GM12878 (cell line): ENCODE results near the gene WDR13. TPM values are rescaled to one million over a fixed set of nuclear protein-coding genes. Genes with fewer than 3 reads are reported as not detected.

Source experiments
- BHLHE40 ChIP-seq, 2 experiments: fragments of 450-650 bp in 1 of 2; IDR thresholded peaks; 2 replicates each; pipeline ENCODE4 v1.6.1; 2011 to 2017; ENCODE audit warnings: low read depth in 2 of 2, borderline replicate concordance in 1 of 2, improper control_type of control experiment in 1 of 2, low read length in 1 of 2, mild to moderate bottlenecking in 1 of 2
- CBX3 ChIP-seq: fragments of 200-600 bp; sonication (generic); IDR thresholded peaks from 2 replicates; pipeline ENCODE4 v1.6.1; 2016; ENCODE audit warnings: low read depth, borderline replicate concordance
- CREM ChIP-seq: IDR thresholded peaks from 2 replicates; pipeline ENCODE4 v1.6.1; 2014; ENCODE audit warnings: antibody characterized with exemption, low read depth
- ELK1 ChIP-seq: IDR thresholded peaks from 2 replicates; pipeline ENCODE4 v1.6.1; 2012; ENCODE audit warnings: low read depth, low read length, improper control_type of control experiment
- ETV6 ChIP-seq, 2 experiments: fragments of 450-650 bp in 1 of 2; IDR thresholded peaks in 1 of 2; conservative IDR thresholded peaks in 1 of 2; 2 replicates each; pipeline ENCODE4 v1.6.1; 2014; ENCODE audit warnings: antibody characterized with exemption in 1 of 2, borderline replicate concordance in 1 of 2, low read depth in 1 of 2, mild to moderate bottlenecking in 1 of 2, moderate library complexity in 1 of 2
- EZH2 ChIP-seq: IDR thresholded peaks from 2 replicates; pipeline ENCODE4 v1.6.1; 2012; ENCODE audit warnings: low read depth, mild to moderate bottlenecking, control low read depth, inconsistent platforms, low read length, borderline replicate concordance; ENCODE audit not compliant: control insufficient read depth
- FOS ChIP-seq: IDR thresholded peaks from 3 replicates; pipeline ENCODE4 v1.6.1; 2011; ENCODE audit warnings: borderline replicate concordance; ENCODE audit not compliant: insufficient read length; ENCODE audit errors: extremely low read depth
- GABPA ChIP-seq: IDR thresholded peaks from 2 replicates; pipeline ENCODE4 v1.6.1; 2014; ENCODE audit warnings: antibody characterized with exemption, low read depth, mild to moderate bottlenecking, inconsistent platforms
- GATAD2B ChIP-seq: fragments of 450-650 bp; conservative IDR thresholded peaks from 2 replicates; pipeline ENCODE4 v1.6.1; 2017; ENCODE audit warnings: low read depth, mild to moderate bottlenecking, moderate library complexity
- IKZF2 ChIP-seq, 2 experiments: fragments of 450-650 bp; IDR thresholded peaks; 2 replicates each; pipeline ENCODE4 v1.6.1; 2017; ENCODE audit warnings: mild to moderate bottlenecking in 2 of 2, moderate library complexity in 2 of 2
- JUNB ChIP-seq: IDR thresholded peaks from 2 replicates; pipeline ENCODE4 v1.6.1; 2016; ENCODE audit warnings: antibody characterized with exemption, mild to moderate bottlenecking
- NR2F1 ChIP-seq: fragments of 450-650 bp; conservative IDR thresholded peaks from 2 replicates; pipeline ENCODE4 v1.6.1; 2017; ENCODE audit warnings: mild to moderate bottlenecking
- SMAD1 ChIP-seq: fragments of 450-650 bp; IDR thresholded peaks from 2 replicates; pipeline ENCODE4 v1.6.1; 2018; ENCODE audit warnings: mild to moderate bottlenecking, low read depth; ENCODE audit not compliant: partially characterized antibody
- STAT1 ChIP-seq: fragments of 450-650 bp; conservative IDR thresholded peaks from 2 replicates; pipeline ENCODE4 v1.6.1; 2014; ENCODE audit warnings: antibody characterized with exemption, mild to moderate bottlenecking
- TCF7 ChIP-seq: IDR thresholded peaks from 2 replicates; pipeline ENCODE4 v1.6.1; 2014; ENCODE audit warnings: antibody characterized with exemption, borderline replicate concordance
- ZNF24 ChIP-seq: fragments of 450-650 bp; IDR thresholded peaks from 2 replicates; pipeline ENCODE4 v1.6.1; 2017; ENCODE audit warnings: antibody characterized with exemption, mild to moderate bottlenecking
- ZNF687 ChIP-seq: fragments of 450-650 bp; IDR thresholded peaks from 2 replicates; pipeline ENCODE4 v1.6.1; 2017; ENCODE audit warnings: mild to moderate bottlenecking, moderate library complexity
- polyA plus RNA-seq, 11 experiments: library from polyadenylated mRNA; depleted of rRNA in 4 of 11; unstranded in 6 of 11; stranded (reverse) in 5 of 11; fragments of >200 nt; fragmentation: Nextera tagmentation in 4 of 11; fragmentation: Illumina TruSeq in 1 of 11; extraction: Ambion mirVana in 4 of 11; extraction: Trizol in 1 of 11; gene quantifications; 1 replicate in 1 of 11; 2 replicates in 10 of 11; pipeline versions ENCODE4 v1.2.1 to v1.2.3, GENCODE V29; 2011 to 2016; ENCODE audit warnings: inconsistent platforms in 2 of 11, missing spikeins in 2 of 11, low read depth in 1 of 11
- total RNA-seq, 4 experiments: library from RNA; depleted of rRNA in 3 of 4; stranded (reverse); fragments of >200 nt in 3 of 4; fragmentation: Illumina TruSeq in 1 of 4; extraction: Trizol in 1 of 4; gene quantifications; 2 replicates each; pipeline versions ENCODE4 v1.2.1 to v1.2.3, GENCODE V29; 2013 to 2021
- TF ChIP-seq, protein P1 (sequence below): fragments of 450-650 bp; formaldehyde crosslinking; IDR thresholded peaks from 2 replicates; pipeline ENCODE4 v1.4.0; 2020; ENCODE audit warnings: mild to moderate bottlenecking, moderate library complexity
- TF ChIP-seq, protein P2 (sequence below): IDR thresholded peaks from 2 replicates; pipeline ENCODE4 v1.6.1; 2011; ENCODE audit warnings: borderline replicate concordance, low read depth, mild to moderate bottlenecking, moderate library complexity, mixed read lengths, low read length; ENCODE audit not compliant: insufficient read depth; ENCODE audit errors: extremely low read length

Gene WDR13
- total and polyA plus RNA-seq, 10 of the 15 experiments (the other 5 are each of a cell fraction or from before 2014, with no cell fraction given), result 6.9 to 62.7 (median 28.9) TPM

- TF ChIP-seq CREM (peak; percentile 75; the same call in 1 of the 2 replicates), FOS (no peak), STAT1 (no peak), NR2F1 (no peak), GABPA (no peak), JUNB (peak; percentile 92), CBX3 (no peak), BHLHE40 (IDR thresholded peaks at IDR 0.05; ENCODE audit: borderline replicate concordance in 1 of 2, low read depth in 2 of 2, low read length in 1 of 2) (no peak), TCF7 (no peak), IKZF2 (IDR thresholded peaks at IDR 0.05) (0 out of 4 replicates have a peak, but pooled peaks of 1 of the 2 experiments have one; percentile 12), ZNF687 (peak; percentile 54; the same call in 1 of the 2 replicates), EZH2 (no peak), ZNF24 (no peak), GATAD2B (no peak), SMAD1 (no peak), ETV6 (conservative IDR thresholded peaks at IDR 0.05 in 1 of 2, IDR thresholded peaks at IDR 0.05 in 1 of 2; ENCODE audit: borderline replicate concordance in 1 of 2, low read depth in 1 of 2) (peak in 1 of 2 experiments; percentile 88; a peak in 2 of 4 replicates), ELK1 (no peak)
- TF ChIP-seq, protein P1, sequence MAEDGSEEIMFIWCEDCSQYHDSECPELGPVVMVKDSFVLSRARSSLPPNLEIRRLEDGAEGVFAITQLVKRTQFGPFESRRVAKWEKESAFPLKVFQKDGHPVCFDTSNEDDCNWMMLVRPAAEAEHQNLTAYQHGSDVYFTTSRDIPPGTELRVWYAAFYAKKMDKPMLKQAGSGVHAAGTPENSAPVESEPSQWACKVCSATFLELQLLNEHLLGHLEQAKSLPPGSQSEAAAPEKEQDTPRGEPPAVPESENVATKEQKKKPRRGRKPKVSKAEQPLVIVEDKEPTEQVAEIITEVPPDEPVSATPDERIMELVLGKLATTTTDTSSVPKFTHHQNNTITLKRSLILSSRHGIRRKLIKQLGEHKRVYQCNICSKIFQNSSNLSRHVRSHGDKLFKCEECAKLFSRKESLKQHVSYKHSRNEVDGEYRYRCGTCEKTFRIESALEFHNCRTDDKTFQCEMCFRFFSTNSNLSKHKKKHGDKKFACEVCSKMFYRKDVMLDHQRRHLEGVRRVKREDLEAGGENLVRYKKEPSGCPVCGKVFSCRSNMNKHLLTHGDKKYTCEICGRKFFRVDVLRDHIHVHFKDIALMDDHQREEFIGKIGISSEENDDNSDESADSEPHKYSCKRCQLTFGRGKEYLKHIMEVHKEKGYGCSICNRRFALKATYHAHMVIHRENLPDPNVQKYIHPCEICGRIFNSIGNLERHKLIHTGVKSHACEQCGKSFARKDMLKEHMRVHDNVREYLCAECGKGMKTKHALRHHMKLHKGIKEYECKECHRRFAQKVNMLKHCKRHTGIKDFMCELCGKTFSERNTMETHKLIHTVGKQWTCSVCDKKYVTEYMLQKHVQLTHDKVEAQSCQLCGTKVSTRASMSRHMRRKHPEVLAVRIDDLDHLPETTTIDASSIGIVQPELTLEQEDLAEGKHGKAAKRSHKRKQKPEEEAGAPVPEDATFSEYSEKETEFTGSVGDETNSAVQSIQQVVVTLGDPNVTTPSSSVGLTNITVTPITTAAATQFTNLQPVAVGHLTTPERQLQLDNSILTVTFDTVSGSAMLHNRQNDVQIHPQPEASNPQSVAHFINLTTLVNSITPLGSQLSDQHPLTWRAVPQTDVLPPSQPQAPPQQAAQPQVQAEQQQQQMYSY (CRISPR knock-in tag), result no peak
- TF ChIP-seq, protein P2, sequence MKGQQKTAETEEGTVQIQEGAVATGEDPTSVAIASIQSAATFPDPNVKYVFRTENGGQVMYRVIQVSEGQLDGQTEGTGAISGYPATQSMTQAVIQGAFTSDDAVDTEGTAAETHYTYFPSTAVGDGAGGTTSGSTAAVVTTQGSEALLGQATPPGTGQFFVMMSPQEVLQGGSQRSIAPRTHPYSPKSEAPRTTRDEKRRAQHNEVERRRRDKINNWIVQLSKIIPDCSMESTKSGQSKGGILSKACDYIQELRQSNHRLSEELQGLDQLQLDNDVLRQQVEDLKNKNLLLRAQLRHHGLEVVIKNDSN, result no peak
These were observed 27.3 kb upstream of the WDR13 start (continued) for GRCh38 chrX:48569958-48570357.
